ENCODE results near the gene RGS11. TPM values are rescaled to one million over a fixed set of nuclear protein-coding genes. Genes with fewer than 3 reads are reported as not detected.

The RGS11 gene
- total RNA-seq, 1 experiment from 2014 or later = 0.69 TPM

DNA sequence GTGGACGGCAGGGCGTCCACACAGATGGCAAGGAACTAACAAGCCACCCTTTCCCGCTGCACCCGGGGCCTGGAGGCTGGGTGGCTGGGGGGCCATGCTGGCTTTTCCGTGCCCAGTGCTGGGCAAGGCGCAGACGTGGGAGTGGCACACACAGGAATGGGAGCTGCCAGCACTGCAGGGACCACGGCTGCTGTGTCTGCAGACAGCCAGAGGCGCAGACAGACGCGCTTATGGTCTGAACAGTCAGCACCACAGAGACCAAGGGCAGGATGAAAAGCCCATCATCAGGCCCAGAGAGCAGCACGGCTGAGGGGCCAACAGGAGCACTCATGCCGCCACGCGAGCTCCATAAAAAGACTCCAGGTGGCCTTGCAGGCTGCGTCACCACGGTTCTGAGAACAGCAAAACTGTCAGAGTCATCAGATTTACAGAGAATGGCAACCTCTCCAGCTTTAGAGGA is 31.2 kb upstream of the RGS11 start:
- DNase-seq = no peak
- Histone ChIP-seq H3K4me3 (ENCODE audit: insufficient read depth, low read depth, low read length) (no peak overlapping the region), H3K36me3 (replicated peaks; ENCODE audit: control insufficient read depth, insufficient read depth, low read length) (peaks cover 8% of the 10 kb centered on the region), H3K27me3 (ENCODE audit: control insufficient read depth, insufficient read depth, low read length) (no peaks in the 10 kb centered on the region)

DNA sequence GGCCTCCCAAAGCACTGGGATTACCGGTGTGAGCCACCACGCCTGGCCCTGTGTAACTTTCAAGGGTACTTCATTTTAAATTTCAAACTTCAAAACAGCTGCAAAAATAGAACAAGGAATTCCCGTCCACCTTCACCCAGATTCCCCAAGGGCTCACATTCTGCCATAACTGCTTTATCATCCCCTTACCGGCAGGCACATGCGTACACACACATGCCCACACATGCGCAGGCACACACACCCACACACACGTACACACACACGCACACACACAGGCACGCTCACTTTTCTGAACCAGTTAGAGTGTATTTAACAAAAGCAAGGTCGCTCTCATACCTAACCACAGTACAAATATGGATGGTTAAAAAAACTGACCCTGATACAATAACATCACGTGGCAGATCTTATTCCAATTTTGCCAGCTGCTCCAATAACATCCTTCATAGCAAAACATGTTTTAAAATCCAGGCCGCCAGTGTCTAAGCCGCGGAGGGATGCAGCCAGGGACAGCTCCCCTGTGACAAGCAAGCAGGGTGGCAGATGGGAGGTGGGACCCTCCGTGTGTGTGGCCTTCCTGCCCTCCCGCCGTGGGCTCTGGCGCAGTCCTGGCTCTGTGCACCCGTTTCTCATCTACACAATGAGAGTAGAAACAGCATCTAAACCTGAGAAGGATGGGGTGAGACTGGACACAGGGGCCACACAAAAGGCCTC is 30.3 kb upstream of the RGS11 start:
- H3K36me3 ChIP-seq (replicated peaks; ENCODE audit: control insufficient read depth, insufficient read depth, low read length) = peaks cover 6% of the 10 kb centered on the region
- H3K4me3 ChIP-seq (ENCODE audit: insufficient read depth, low read depth, low read length) = no peak overlapping the region
- DNase-seq = no peak
- H3K27me3 ChIP-seq (ENCODE audit: control insufficient read depth, insufficient read depth, low read length) = no peaks in the 10 kb centered on the region

DNA sequence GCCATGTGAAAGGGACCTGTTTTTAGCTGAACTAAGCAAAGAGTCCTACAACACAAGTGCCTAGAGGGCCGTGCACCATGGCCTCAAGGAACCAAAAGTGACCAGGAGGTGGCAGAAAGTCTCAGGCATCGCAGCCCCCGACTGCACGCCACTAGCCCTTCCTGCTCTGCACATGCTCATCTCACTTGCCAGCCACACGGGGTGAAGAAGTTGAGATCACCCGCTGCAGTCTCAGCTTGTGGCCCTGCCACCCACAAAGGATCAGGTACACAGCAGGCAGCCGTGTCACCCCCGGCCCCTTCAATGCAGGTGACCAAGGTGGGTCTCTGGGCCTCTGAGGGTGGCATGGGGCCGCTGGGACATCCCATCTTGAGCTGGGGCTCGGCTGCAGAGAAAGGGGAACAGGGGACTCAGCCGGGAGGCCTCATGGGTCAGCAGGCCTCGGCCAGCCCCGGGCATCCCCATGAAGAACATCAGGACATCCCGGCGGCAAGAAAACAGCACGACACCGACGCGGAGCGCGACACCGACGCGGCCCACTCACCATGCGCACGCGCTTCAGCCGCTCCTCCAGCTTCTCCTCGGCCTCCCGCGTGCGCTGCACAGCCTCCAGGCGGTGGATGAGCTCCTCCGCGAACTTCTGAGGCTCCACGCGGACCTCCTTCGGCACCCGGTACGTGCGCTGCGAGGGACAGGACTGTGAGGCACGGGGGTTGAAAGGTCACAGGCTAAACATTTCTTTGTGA is 28.2 kb upstream of the RGS11 start:
- Histone ChIP-seq H3K27me3 (ENCODE audit: control insufficient read depth, insufficient read depth, low read length) (no peaks in the 10 kb centered on the region), H3K4me3 (ENCODE audit: insufficient read depth, low read depth, low read length) (no peak overlapping the region), H3K36me3 (replicated peaks; ENCODE audit: control insufficient read depth, insufficient read depth, low read length) (peaks cover 6% of the 10 kb centered on the region)
- DNase-seq = no peak

DNA sequence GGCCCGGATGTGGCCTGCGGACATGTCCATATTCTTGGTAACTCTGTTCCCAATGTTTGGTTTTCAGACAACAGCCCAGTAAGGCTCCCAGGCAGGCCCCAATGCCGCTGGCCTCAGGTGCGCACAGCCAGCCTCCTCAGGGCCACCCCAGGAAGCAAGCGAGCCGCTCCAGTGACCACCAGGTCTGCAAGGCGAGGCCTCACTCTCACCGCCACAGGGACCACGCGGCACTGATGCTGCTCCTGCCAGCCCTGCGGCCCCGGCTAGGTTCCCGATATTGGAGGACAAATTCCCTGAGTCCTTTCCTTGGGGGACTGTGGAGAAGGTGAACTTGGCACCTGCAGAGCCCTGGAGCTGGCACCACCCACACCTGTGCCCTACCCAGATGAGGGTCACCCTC is 26.2 kb upstream of the RGS11 start:
- DNase-seq = no peak
- no peaks in the 10 kb centered on the region for H3K27me3 ChIP-seq (ENCODE audit: control insufficient read depth, insufficient read depth, low read length)
- H3K36me3 ChIP-seq (replicated peaks; ENCODE audit: control insufficient read depth, insufficient read depth, low read length) = peaks cover 4% of the 10 kb centered on the region
- H3K4me3 ChIP-seq (ENCODE audit: insufficient read depth, low read depth, low read length) = no peak overlapping the region

DNA sequence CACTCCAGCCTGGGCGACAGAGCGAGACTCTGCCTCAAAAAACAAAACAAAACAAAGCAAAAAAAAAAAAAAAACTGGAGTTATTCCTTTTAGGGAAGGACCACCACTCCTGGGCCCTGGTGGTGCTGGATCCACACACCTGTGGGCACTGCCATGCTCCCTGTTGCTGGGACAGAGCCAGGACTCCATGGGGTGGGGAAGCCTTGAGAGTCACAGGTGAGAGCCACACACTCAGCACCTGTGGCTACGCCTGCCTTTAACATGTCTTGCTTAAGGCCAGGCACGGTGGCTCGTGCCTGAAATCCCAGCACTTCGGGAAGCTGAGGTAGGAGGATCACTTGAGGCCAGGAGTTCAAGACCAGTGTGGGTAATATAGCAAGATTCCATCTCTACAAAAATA is 25.5 kb upstream of the RGS11 start:
- peaks cover 4% of the 10 kb centered on the region for H3K36me3 ChIP-seq (replicated peaks; ENCODE audit: control insufficient read depth, insufficient read depth, low read length)
- no peak for DNase-seq

DNA sequence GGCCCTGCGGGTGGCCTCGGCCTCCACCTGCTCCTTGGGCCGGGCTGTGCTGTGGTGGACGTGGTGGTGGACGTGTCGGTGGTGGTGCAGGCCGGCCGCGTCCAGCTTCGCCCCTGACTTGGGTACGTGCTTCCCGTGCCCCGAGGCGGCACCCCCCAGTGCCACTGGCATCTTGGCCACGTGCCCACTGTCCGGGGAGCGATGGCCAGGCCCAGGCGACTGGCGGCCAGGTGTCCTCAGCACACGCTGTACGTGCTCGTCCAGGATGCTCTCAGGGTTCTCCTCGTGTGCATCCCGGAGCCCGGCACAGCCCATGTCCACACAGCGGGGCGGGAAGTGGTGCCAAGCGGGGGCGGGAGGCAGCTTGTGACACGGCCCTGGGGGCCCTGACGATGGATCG is 22.1 kb upstream of the RGS11 start:
- Histone ChIP-seq H3K27me3 (ENCODE audit: control insufficient read depth, insufficient read depth, low read length) (no peaks in the 10 kb centered on the region), H3K4me3 (ENCODE audit: insufficient read depth, low read depth, low read length) (no peak overlapping the region), H3K36me3 (replicated peaks; ENCODE audit: control insufficient read depth, insufficient read depth, low read length) (peaks cover 4% of the 10 kb centered on the region)
- DNase-seq = no peak

More for the DNA sequence above, 25.5 kb upstream of the RGS11 start:
- no peaks in the 10 kb centered on the region for H3K27me3 ChIP-seq (ENCODE audit: control insufficient read depth, insufficient read depth, low read length)
- H3K4me3 ChIP-seq (ENCODE audit: insufficient read depth, low read depth, low read length) = no peak overlapping the region

DNA sequence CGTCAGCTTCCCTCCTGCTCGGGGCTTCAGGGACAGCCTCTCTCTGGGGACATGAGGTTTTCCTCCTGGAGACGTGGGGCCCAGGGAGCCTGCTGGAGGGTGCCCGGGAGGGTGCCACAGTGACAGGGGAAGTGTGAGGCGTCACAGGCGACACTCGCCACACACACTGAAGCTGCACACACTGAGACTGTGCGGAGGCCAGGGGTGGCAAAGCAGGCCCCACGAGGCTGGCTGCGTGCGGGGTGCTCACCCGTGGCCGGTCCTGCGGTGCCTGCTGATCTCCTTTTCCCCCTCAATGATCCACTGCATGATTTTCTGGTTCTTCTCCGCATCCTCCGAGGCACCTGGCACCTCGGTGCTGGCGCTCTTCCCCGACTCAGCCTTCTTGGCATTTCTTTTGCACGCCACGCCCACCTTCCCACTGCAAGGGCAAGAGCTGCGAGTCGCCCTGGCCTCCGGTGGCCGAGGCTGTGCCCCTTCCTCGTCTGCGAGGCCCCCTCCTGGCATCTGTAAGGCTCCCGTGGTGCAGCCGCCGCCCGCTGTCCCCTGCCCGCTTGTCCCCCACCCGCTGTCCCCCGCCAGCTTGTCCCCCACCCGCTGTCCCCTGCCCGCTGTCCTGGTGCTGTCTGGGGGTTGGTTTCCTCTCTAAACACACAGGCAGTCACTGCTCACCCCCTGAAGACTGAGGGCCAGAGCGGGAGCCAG is 21.2 kb upstream of the RGS11 start:
- no peak for DNase-seq
- H3K36me3 ChIP-seq (replicated peaks; ENCODE audit: control insufficient read depth, insufficient read depth, low read length) = peaks cover 8% of the 10 kb centered on the region
- no peaks in the 10 kb centered on the region for H3K27me3 ChIP-seq (ENCODE audit: control insufficient read depth, insufficient read depth, low read length)
- no peak overlapping the region for H3K4me3 ChIP-seq (ENCODE audit: insufficient read depth, low read depth, low read length)

DNA sequence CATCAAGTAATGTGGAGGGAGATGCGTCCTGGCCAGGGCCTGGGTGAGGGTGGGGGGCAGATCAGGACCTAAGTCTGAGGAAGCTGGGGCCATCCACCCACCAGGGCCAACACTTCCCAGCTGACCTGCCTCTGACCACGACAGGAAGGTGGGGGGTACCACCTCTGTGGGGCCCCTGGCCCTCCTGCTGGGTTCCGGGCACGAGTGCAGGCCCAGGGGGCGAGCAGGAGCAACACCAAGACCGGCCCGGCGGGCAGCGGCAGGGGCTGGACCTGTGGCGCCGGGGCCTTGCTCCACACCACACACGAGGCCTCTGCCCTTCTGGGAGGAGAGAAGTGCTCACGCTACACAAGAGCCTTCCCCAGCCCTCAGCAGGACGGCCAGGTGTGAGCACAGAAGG is 20.5 kb upstream of the RGS11 start:
- DNase-seq = no peak
- Histone ChIP-seq H3K27me3 (ENCODE audit: control insufficient read depth, insufficient read depth, low read length) (no peaks in the 10 kb centered on the region), H3K36me3 (replicated peaks; ENCODE audit: control insufficient read depth, insufficient read depth, low read length) (peaks cover 8% of the 10 kb centered on the region), H3K4me3 (ENCODE audit: insufficient read depth, low read depth, low read length) (no peak overlapping the region)

DNA sequence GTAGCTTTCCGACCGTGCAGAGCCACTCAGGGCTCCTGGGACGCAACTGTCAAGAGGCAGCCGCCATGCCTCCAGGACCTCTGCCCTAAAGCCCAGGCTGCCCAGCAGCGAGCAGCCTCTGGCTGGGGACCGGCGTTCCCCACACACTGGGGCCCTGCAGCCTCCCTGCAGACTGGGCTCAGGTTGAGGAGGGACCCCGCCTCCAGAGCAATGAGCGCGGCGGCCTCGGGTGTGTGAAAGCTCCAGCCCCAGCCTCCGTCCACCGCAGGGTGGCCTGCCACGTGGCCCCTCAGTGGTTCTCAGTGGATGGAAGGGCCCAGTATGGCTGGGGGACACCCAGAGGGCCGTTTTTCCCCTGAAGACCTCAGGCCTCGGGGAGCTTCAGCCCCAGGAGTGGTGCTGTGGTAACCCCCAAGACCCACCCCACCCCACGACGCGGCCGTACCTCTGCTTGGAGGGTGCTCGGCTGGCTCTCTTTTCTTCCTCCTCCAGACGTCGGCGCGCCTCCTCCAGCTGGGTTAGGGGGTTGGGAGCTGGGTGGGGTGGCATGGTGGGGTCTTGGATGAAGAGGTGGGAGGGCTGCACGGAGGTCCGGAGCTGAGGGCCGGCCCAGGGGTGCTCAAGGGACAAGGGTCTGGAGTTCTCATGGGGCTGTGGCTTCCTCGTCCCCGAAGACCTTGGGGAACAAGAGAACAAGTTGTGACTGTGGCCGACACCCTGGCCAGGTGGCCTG is 17.5 kb upstream of the RGS11 start:
- H3K27me3 ChIP-seq (ENCODE audit: control insufficient read depth, insufficient read depth, low read length) = no peaks in the 10 kb centered on the region
- peaks cover 8% of the 10 kb centered on the region for H3K36me3 ChIP-seq (replicated peaks; ENCODE audit: control insufficient read depth, insufficient read depth, low read length)
- H3K4me3 ChIP-seq (ENCODE audit: insufficient read depth, low read depth, low read length) = no peak overlapping the region
- no peak for DNase-seq

DNA sequence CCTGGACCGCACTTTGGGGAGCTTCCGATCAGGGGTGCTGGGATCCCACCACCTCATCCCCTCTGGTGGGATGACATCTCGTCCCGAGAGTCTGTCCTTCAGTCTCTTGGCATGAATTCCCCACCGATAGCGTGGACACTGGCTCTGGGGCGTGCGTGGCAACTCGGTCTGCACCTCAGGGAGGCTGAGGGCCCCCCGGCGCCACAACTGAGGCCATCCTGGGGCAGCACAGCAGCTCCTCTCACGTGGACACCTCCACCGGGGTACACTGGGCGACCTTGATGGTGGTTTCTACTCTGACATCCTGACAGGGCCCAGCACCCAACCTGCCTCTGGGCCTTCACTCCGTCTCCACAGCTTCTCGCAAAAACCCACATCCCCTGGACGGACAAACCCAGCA is 15.8 kb upstream of the RGS11 start:
- no peak for DNase-seq

DNA sequence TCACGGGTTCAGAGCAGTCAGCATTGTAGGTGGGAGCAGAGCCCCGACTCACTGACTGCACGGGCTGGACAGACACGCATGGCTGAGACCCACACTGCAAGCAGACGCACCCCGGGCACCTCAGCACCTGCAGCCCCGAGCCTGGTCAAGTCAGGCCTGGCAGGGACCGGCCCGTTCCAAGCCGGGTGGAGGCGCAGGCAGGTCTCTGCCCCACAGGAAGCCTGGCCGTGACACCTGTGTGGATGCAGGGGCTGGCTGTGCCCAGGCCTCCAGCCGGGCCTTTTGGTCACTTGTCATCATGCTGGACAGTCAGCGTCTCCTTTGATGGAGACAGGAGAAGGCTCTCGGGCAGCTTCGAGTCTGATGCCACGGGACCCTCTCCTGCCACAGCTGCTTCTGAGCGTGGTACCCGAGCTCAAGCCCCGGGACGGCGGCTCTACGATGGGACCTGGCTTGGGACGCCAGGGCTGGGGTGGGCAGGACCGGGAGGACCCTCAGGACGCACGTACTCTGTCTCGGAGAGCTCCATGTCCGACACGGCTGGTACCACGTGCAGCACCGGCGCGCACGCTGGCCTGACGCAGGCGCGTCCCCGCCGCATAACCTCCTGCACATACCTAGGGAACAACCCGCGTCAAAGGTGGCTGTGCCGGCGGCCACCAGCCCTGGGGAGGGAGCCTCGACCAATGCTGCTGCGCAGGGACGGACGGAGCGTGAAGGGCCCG is 15.1 kb upstream of the RGS11 start:
- Histone ChIP-seq H3K27me3 (ENCODE audit: control insufficient read depth, insufficient read depth, low read length) (no peaks in the 10 kb centered on the region), H3K36me3 (replicated peaks; ENCODE audit: control insufficient read depth, insufficient read depth, low read length) (peaks cover 6% of the 10 kb centered on the region), H3K4me3 (ENCODE audit: insufficient read depth, low read depth, low read length) (no peak overlapping the region)
- no peak for DNase-seq

More for the DNA sequence above, 15.8 kb upstream of the RGS11 start:
- H3K36me3 ChIP-seq (replicated peaks; ENCODE audit: control insufficient read depth, insufficient read depth, low read length) = peaks cover 7% of the 10 kb centered on the region
- no peak overlapping the region for H3K4me3 ChIP-seq (ENCODE audit: insufficient read depth, low read depth, low read length)
- H3K27me3 ChIP-seq (ENCODE audit: control insufficient read depth, insufficient read depth, low read length) = no peaks in the 10 kb centered on the region

DNA sequence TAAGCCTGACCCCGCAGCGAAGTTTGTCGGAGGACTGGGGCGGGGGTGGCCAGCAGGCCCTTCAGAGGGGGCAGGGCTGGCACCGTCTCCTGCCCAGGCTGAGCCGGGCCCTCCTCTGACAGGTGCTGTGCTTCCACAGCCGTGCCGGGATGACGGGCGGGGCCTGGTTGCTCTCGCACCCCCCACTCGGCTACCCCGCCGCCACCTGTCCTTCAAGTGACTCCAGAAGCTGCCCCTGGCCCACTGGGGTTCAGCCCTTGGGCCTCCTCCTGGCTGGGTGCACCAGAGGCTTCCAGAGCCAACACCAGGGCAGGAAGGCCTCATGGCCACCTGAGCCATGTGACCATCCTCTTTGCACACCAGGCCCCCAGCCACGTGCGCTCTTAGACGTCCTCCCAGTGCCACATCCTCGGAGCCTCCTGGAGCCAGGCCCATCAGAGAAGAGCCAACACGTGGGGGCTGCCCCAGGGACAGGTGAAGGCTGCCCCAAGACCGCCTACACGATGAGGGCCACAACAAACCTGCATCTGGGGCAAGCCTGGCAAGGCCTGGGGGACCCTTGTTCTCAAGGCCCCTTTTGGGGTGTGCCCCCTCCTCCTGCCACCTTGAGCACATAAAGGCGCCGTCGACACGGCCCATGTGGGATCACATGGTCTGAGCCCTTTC is 14.4 kb upstream of the RGS11 start:
- Histone ChIP-seq H3K27me3 (ENCODE audit: control insufficient read depth, insufficient read depth, low read length) (no peaks in the 10 kb centered on the region), H3K36me3 (replicated peaks; ENCODE audit: control insufficient read depth, insufficient read depth, low read length) (peaks cover 6% of the 10 kb centered on the region), H3K4me3 (ENCODE audit: insufficient read depth, low read depth, low read length) (no peak overlapping the region)
- no peak for DNase-seq

DNA sequence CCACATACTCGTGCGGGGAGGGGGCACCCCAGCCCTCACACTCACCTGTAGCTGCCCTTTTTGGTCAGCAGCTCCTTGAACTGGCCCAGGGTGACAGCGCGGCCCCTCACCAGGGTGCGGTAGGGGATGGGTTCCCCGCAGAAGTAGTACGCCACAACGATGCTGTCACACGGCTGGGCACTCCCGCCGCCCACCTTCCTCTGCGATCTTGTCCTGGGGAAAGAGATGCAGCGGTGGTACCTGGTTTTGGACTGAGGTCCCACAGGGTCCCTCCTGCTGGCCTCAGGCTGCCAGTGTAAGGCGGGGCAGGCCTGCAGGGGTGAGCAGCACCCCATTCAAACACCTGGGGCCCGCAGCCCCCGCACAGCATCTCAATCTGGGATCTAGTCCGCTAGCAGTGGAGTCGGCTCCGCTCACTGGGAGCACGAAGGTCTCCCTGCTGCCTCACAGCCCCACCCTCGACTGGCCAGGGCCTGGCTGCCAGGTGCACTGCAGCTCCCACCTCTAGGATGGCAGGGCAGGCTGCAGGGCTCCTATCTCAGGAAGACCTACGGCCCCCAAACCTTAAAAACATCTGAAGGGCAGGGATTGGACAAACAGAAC is 13.8 kb upstream of the RGS11 start:
- no peaks in the 10 kb centered on the region for H3K27me3 ChIP-seq (ENCODE audit: control insufficient read depth, insufficient read depth, low read length)
- peaks cover 6% of the 10 kb centered on the region for H3K36me3 ChIP-seq (replicated peaks; ENCODE audit: control insufficient read depth, insufficient read depth, low read length)
- H3K4me3 ChIP-seq (ENCODE audit: insufficient read depth, low read depth, low read length) = no peak overlapping the region
- DNase-seq = no peak

Measured in H7 (cell line).